Upper lobe of right lung (tissue), 1 donor: ENCODE results near the gene WDR53. TPM values are rescaled to one million over a fixed set of nuclear protein-coding genes. Genes with fewer than 3 reads are reported as not detected.
"Not testable (repeated sequence)": the region's sequence is repeated elsewhere in the genome, so short reads cannot be mapped to it uniquely, and the experiment has no call there.

ENCODE experiments used
- ATAC-seq: fragments of 200-7000 bp; cut with Tn5 transposase; one replicate; pipeline ENCODE4 v1.9.1; 2020; ENCODE audit warnings: mild to moderate bottlenecking, moderate library complexity
- DNase-seq: peaks from one replicate; pipeline ENCODE4 v3.0.0-alpha.2; 2020
- H3K27ac ChIP-seq: fragments of 200-600 bp; one replicate; pipeline ENCODE4 v1.8.0; 2022
- H3K27me3 ChIP-seq: fragments of 200-600 bp; one replicate; pipeline ENCODE4 v1.8.0; 2022; ENCODE audit warnings: mild to moderate bottlenecking
- H3K36me3 ChIP-seq: fragments of 200-600 bp; one replicate; pipeline ENCODE4 v1.8.0; 2022
- H3K4me1 ChIP-seq: fragments of 200-600 bp; one replicate; pipeline ENCODE4 v1.8.0; 2022
- H3K4me3 ChIP-seq: fragments of 200-600 bp; one replicate; pipeline ENCODE4 v1.8.0; 2022; ENCODE audit warnings: mild to moderate bottlenecking
- H3K9me3 ChIP-seq: fragments of 200-600 bp; one replicate; pipeline ENCODE4 v1.8.0; 2022
- CTCF ChIP-seq: fragments of 200-600 bp; IDR thresholded peaks from one replicate; pipeline ENCODE4 v1.8.0; 2022; ENCODE audit warnings: antibody characterized with exemption
- intact Hi-C: fragments of 100-400 bp; cut with DNase I; formaldehyde crosslinking; loops from one replicate; pipeline ENCODE4 v1.11.0; 2022
- total RNA-seq: library from RNA; stranded (reverse); fragmentation: NEBNext Ultra II Directional; extraction: Animal tissue kit (Norgen Biotek cat#: 25700); gene quantifications from one replicate; pipeline ENCODE4 v1.2.1, GENCODE V29; 2021
- donor health status: DM: no; HTN: yes; CAD: no; lungs with severe emphysema.

The WDR53 gene
- total RNA-seq, 1 donor from 2014 or later: 13.8 TPM

DNA sequence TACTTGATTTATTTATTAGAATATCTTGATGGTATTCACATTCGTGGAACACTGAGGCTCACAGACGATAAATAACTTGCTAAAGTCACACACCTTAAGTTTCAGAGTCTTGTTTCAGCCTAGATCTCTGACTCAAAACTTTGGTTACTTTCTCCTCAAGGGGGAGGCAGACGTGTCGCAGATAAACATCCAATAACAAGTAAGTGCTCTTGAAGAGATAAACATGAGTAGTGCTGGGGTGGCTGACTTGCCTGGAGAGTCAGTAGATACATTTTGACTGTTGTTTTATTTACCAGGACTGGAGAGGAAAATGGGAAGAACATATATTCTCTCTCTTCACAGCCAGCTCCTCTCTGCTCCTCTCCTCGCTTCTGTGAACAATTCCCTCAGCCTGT is 31.4 kb upstream of the WDR53 start:
- intact Hi-C loops: no loop called here
- ATAC-seq (no peak), DNase-seq (no peak)
- H3K4me1 ChIP-seq: no peaks in the 10 kb centered on the region
- no peaks in the 10 kb centered on the region for H3K9me3 ChIP-seq
- H3K27me3 ChIP-seq: no peaks in the 10 kb centered on the region
- TF ChIP-seq CTCF: no peak
- no peaks in the 10 kb centered on the region for H3K36me3 ChIP-seq
- H3K4me3 ChIP-seq: no peak overlapping the region
- H3K27ac ChIP-seq: no peak overlapping the region

DNA sequence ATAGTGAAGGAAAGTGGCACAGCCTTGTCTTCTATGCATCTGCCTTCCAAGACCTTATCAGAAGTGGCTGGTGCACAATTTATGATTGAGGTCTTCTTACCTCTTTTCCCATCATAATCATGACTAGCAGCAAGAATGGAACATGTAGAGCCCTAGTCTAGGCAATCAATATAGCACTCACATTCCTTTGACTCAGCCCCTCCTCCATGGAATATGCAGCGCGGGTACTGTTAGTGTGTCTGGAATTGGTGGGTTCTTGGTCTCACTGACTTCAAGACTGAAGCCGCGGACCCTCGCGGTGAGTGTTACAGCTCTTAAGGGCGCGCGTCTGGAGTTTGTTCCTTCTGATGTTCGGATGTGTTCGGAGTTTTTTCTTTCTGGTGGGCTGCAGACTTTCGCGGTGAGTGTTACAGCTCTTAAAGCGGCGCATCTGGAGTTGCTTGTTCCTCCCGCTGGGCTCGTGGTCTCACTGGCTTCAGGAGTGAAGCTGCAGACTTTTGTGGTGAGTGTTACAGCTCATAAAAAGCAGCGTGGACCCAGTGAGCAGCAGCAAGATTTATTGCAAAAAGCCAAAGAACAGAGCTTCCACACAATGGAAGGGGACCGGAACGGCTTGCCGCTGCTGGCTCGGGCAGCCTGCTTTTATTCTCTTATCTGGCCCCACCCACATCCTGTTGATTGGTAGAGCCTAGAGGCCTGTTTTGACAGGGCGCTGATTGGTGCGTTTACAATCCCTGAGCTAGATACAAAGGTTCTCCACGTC is 29.8 kb upstream of the WDR53 start:
- H3K27ac ChIP-seq, H3K4me3 ChIP-seq, H3K9me3 ChIP-seq, DNase-seq, intact Hi-C loops, H3K36me3 ChIP-seq, H3K27me3 ChIP-seq, ATAC-seq, H3K4me1 ChIP-seq: not testable (repeated sequence)

- no peak for ATAC-seq
These were observed 28.0 kb upstream of the WDR53 start for GRCh38 chr3:196596355-196596754.

DNA sequence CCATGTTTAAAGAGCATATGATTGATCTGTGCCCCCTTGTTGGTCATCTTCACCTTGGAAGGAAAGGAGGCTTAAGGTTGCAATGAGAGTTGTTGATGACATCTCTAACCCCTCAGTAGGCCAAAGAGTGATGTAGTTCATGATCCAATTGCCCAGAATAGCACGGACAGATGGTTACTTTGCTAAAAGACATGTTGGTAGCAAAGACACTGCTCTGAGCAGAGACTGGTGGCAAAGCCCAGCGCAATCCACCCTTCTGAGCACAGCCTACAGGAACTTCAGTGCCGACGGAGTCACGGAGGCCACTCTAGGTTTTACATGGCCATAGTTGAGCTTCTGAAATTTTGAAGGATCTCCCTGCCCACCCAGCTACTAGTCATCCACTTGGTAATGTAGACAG is 21.9 kb upstream of the WDR53 start:
- H3K27me3 ChIP-seq: no peaks in the 10 kb centered on the region
- DNase-seq (no peak), ATAC-seq (no peak)
- intact Hi-C loops: no loop called here
- no peak overlapping the region for H3K4me3 ChIP-seq
- no peaks in the 10 kb centered on the region for H3K9me3 ChIP-seq
- H3K4me1 ChIP-seq: no peaks in the 10 kb centered on the region
- peaks cover 7% of the 10 kb centered on the region for H3K36me3 ChIP-seq
- no peak for TF ChIP-seq CTCF
- no peak overlapping the region for H3K27ac ChIP-seq

More at GRCh38 chr3:196596355-196596754, 28.0 kb upstream of the WDR53 start:
- Histone ChIP-seq H3K9me3 (no peaks in the 10 kb centered on the region), H3K4me1 (no peaks in the 10 kb centered on the region), H3K27ac (no peak overlapping the region), H3K4me3 (no peak overlapping the region), H3K36me3 (no peaks in the 10 kb centered on the region), H3K27me3 (no peaks in the 10 kb centered on the region)
- no peak for TF ChIP-seq CTCF
- no peak for DNase-seq
- intact Hi-C loops: no loop called here

DNA sequence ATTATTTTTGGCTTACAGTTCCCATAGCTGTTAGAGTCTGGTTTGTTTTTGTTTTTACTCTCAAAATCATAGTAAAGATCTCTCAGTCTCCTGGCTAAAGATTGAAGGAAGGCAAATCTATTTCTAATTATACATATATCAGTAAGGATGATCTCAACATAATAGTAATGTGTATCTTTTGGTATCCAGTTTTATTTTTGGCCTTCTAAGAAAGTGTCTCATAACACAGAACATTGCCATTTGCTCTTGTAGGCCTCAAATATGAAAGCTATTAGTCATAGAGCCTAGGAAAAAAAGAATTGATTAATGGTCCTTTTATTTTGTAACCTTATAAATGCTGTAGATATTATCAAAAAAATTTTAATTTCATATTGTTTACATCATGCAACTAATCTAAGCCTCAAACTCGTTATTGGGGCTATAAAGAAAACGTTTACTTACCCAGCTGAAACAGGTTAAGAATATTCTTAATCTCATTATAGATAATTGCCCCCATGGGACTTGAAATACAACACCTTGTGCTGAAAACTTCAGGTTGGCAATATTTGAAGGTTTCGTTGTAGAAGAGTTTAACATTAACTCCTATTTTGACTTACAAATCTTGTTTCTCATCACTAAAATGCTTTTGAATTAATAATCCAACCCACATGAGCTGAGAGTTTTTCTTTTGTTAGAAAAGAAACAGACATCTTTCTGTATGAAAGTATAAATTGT is 16.8 kb upstream of the WDR53 start:
- no peak for DNase-seq

More for the DNA sequence above, 16.8 kb upstream of the WDR53 start:
- no peaks in the 10 kb centered on the region for H3K27me3 ChIP-seq
- no peak for TF ChIP-seq CTCF
- no peak overlapping the region for H3K27ac ChIP-seq
- H3K36me3 ChIP-seq: peaks cover 39% of the 10 kb centered on the region
- no peaks in the 10 kb centered on the region for H3K9me3 ChIP-seq
- no peak overlapping the region for H3K4me3 ChIP-seq
- intact Hi-C loops: no loop called here
- ATAC-seq: no peak
- H3K4me1 ChIP-seq: no peaks in the 10 kb centered on the region
